NCI-H446 (cell line): ENCODE results near the gene PPP1CA.

ENCODE experiments used
- DNase-seq, 2 experiments: peaks; one replicate each; lab custom pipeline; 2025; lab: John Stamatoyannopoulos, UW

PPP1CA gene

GRCh38 chr11:67369275-67369674, 32.4 kb downstream of the PPP1CA start:
- DNase-seq = no peak

- no peak for DNase-seq
Measured at GRCh38 chr11:67368621-67369020, 33.0 kb downstream of the PPP1CA start.

- peak in 1 of 2 experiments; percentile 47 for DNase-seq
Measured at GRCh38 chr11:67367761-67368227, 33.9 kb downstream of the PPP1CA start.

GRCh38 chr11:67366961-67367760, 34.5 kb downstream of the PPP1CA start:
- peak in 1 of 2 experiments; percentile 54 for DNase-seq

- DNase-seq = peak in 1 of 2 experiments; percentile 17
Measured at GRCh38 chr11:67366546-67366945, 35.1 kb downstream of the PPP1CA start.

- no peak for DNase-seq
Measured at GRCh38 chr11:67365736-67366444, 35.8 kb downstream of the PPP1CA start.

GRCh38 chr11:67364783-67365722, 36.6 kb downstream of the PPP1CA start:
- no peak for DNase-seq

- no peak for DNase-seq
Measured at GRCh38 chr11:67364169-67364568, 37.5 kb downstream of the PPP1CA start.

- DNase-seq = no peak
Measured at GRCh38 chr11:67357831-67358670, 43.6 kb downstream of the PPP1CA start.

GRCh38 chr11:67356864-67357561, 44.6 kb downstream of the PPP1CA start:
- DNase-seq = peak; percentile 61 to 77

- no peak for DNase-seq
Measured at GRCh38 chr11:67356387-67356863, 45.2 kb downstream of the PPP1CA start.

GRCh38 chr11:67355794-67356386, 45.8 kb downstream of the PPP1CA start:
- no peak for DNase-seq

GRCh38 chr11:67355023-67355793, 46.5 kb downstream of the PPP1CA start:
- no peak for DNase-seq

GRCh38 chr11:67354075-67355022, 47.3 kb downstream of the PPP1CA start:
- DNase-seq = no peak

- DNase-seq = peak; percentile 85 to 93
Measured at GRCh38 chr11:67353317-67354074, 48.2 kb downstream of the PPP1CA start, which contains the start of gene POLD4. Gene POLD4 (minus strand): TSS chr11:67353546. CDS start chr11:67353399, 147 bp downstream.

- no peak for DNase-seq
Measured at GRCh38 chr11:67352546-67353316, 48.9 kb downstream of the PPP1CA start.
